HFFc6 (cell line): ENCODE results near the gene TBC1D4. TPM values are rescaled to one million over a fixed set of nuclear protein-coding genes. Genes with fewer than 3 reads are reported as not detected.

ENCODE experiments used
- DNase-seq: peaks from one replicate; pipeline ENCODE4 v3.0.0-alpha.2; 2018
- H3K27ac Mint-ChIP-seq: 2 replicates; pipeline ENCODE4 v1.8.0; 2020; ENCODE audit warnings: mild to moderate bottlenecking, mixed read lengths
- H3K27me3 Mint-ChIP-seq: 2 replicates; pipeline ENCODE4 v1.8.0; 2021; ENCODE audit warnings: mild to moderate bottlenecking, moderate library complexity, mixed read lengths; ENCODE audit not compliant: insufficient read depth
- H3K36me3 Mint-ChIP-seq: 2 replicates; pipeline ENCODE4 v1.8.0; 2021; ENCODE audit warnings: low read depth, mixed read lengths
- H3K4me1 Mint-ChIP-seq: 2 replicates; pipeline ENCODE4 v1.8.0; 2020; ENCODE audit warnings: low read depth, mixed read lengths
- H3K4me3 Mint-ChIP-seq: 2 replicates; pipeline ENCODE4 v1.8.0; 2020; ENCODE audit warnings: mild to moderate bottlenecking, moderate library complexity, mixed read lengths
- H3K9me3 Mint-ChIP-seq: 2 replicates; pipeline ENCODE4 v1.8.0; 2020; ENCODE audit warnings: mild to moderate bottlenecking, mixed read lengths
- total RNA-seq, 6 experiments: library from RNA; stranded (reverse); fragmentation: NEBNext Ultra II Directional; extraction: Animal tissue kit (Norgen Biotek cat#: 25700); gene quantifications; 2 replicates in 1 of 6; 3 replicates in 5 of 6; pipeline ENCODE4 v1.2.3, GENCODE V29; 2021
- TF ChIP-seq, protein P1 (sequence below): fragments of 200-600 bp; sonication (generic); IDR thresholded peaks from 2 replicates; pipeline ENCODE4 v1.5.0; 2021; ENCODE audit warnings: antibody characterized with exemption, mild to moderate bottlenecking

The TBC1D4 gene
- total RNA-seq, 6 experiments from 2014 or later, result 13.6 to 20.6 (median 16.6) TPM

DNA sequence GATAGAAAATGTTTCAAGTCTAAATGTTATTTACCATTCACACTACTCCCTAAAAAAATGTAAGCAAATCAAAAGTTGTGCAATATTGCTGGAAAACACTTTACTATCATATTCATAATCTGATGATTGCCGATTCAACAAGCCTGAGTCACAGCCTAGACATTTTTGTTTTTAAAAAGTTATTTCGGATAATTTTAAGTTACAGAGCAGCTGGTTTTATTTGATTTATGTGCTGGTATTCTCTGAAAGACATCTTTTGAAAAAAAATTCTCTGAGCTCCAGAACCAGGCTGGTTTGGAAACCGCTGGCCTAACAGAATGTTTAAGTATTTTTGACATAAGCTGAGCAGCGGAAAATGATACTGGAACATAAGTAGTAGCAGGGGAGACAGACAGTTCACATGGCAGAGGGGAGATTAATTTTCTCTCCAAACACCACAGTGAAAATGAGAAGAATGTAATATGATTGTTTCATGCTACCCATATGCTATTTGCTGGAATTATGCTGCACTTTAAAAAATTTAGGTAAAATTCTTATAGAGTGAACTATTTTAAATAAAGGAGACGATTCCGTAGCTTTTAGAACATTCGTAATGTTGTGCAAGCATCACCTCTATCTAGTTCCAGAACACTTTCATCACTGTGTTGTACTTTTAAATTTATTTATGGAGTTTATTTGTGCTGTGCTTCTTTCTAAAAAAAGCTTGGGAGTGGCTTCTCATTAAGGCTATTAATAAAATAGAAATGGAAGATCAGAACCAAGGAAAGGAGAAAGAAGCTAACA, 36.1 kb downstream of the TBC1D4 start:
- H3K4me1 Mint-ChIP-seq, result peaks cover 20% of the 10 kb centered on the region
- DNase-seq, result peak; percentile 37
- TF ChIP-seq, protein P1, sequence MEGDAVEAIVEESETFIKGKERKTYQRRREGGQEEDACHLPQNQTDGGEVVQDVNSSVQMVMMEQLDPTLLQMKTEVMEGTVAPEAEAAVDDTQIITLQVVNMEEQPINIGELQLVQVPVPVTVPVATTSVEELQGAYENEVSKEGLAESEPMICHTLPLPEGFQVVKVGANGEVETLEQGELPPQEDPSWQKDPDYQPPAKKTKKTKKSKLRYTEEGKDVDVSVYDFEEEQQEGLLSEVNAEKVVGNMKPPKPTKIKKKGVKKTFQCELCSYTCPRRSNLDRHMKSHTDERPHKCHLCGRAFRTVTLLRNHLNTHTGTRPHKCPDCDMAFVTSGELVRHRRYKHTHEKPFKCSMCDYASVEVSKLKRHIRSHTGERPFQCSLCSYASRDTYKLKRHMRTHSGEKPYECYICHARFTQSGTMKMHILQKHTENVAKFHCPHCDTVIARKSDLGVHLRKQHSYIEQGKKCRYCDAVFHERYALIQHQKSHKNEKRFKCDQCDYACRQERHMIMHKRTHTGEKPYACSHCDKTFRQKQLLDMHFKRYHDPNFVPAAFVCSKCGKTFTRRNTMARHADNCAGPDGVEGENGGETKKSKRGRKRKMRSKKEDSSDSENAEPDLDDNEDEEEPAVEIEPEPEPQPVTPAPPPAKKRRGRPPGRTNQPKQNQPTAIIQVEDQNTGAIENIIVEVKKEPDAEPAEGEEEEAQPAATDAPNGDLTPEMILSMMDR, result no peak
- H3K4me3 Mint-ChIP-seq, result peak overlapping the region; percentile 74
- no peaks in the 10 kb centered on the region for H3K27me3 Mint-ChIP-seq
- H3K9me3 Mint-ChIP-seq, result no peaks in the 10 kb centered on the region
- H3K36me3 Mint-ChIP-seq, result no peaks in the 10 kb centered on the region
- peak overlapping the region; percentile 61 for H3K27ac Mint-ChIP-seq

DNA sequence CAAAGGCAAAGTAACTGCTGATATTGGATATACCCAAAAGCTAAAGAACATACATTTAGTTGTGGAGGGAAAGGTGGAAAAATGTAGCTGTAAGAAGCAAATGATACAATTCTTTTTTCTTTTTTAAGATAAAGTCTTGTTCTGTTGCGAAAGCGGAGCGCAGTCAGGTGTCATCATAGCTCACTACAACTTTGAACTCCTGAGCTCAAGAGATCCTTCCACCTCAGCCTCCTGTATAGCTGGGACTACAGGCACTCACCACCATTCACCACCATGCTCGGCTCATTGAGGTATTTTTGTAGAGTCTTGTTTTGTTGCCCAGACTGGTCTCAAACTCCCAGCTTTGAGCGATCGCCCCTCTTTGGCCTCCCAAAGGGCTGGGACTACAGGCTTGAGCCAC, 38.0 kb downstream of the TBC1D4 start:
- H3K9me3 Mint-ChIP-seq, result no peaks in the 10 kb centered on the region
- H3K27me3 Mint-ChIP-seq, result no peaks in the 10 kb centered on the region
- peaks cover 31% of the 10 kb centered on the region for H3K4me1 Mint-ChIP-seq
- no peak overlapping the region for H3K27ac Mint-ChIP-seq
- TF ChIP-seq, protein P1, result no peak
- no peak overlapping the region for H3K4me3 Mint-ChIP-seq
- no peaks in the 10 kb centered on the region for H3K36me3 Mint-ChIP-seq
- DNase-seq, result no peak

DNA sequence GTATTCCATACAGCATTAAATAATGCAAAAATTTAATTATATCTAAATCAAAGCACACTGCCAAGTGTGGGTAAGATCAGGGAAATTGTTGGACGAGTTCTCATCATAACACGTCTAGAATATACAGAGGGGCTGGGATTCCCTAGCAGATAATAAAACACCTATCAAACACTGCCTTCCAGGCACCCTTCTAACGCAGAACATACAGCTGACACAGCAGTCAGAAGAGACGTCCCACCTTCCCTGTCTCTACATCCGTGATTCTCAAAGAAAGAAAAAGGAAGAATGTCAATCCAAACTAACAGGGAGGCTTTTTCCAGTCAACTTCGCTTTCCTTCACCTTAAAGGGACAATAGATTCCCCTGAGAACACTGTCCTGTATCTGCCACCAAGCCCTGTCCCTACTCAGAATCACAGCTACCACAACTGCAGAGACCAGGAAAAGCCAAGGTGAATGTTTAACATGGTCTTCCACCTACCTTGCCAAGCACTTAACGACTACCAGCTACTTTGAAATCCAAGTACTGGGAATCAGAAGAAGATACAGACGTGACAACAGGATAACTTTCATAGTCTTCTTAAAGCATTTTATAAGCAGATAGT, 38.5 kb downstream of the TBC1D4 start:
- Mint-ChIP-seq H3K36me3 (no peaks in the 10 kb centered on the region), H3K27ac (no peak overlapping the region), H3K4me3 (no peak overlapping the region), H3K4me1 (peaks cover 32% of the 10 kb centered on the region), H3K27me3 (no peaks in the 10 kb centered on the region), H3K9me3 (no peaks in the 10 kb centered on the region)
- TF ChIP-seq, protein P1, result no peak
- DNase-seq, result no peak

DNA sequence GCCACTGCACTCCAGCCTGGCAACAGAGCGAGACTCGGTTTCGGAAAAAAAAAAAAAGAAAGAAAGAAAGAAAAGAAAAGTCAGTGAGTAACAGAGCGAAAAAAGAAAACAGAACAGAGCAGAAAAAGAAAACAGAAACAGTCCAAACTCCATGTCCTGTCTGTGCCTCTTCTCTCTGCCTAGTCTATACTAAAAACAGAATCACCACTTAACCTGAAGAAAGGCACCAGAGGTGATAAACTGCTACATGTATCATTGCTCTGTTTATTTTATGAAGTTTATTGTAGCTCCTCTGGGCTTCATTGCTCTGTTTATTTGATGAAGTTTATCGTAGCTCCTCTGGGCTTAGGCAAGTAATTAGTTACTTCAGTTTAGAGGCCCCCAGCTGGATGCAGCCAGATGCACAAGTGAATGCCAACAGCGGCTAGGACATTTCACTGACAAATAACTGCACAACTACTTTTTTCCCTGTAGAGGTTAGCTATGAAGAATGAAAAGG, 39.2 kb downstream of the TBC1D4 start:
- Mint-ChIP-seq H3K9me3 (no peaks in the 10 kb centered on the region), H3K27me3 (no peaks in the 10 kb centered on the region), H3K4me1 (peaks cover 36% of the 10 kb centered on the region), H3K36me3 (no peaks in the 10 kb centered on the region), H3K4me3 (no peak overlapping the region), H3K27ac (no peak overlapping the region)
- no peak for DNase-seq
- TF ChIP-seq, protein P1, result no peak

DNA sequence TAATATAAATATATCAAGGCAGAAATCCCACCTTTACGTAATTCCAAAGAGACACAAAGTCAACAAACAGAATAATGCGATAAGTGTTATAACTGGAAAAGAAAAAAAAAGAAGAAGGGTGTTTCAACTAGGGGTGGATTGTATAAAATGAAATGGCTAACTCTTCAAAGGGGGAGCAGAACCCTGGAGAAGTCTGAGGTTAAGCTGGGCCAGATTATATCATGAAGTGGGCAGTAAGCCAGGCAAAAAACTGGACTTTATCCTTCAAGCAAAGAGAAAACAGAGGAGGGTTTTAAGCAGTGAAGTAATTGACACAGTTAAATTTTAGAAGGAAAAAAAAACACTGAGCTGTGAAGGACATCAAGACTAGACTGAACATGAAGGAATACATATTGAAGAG, 41.9 kb downstream of the TBC1D4 start:
- no peak overlapping the region for H3K4me3 Mint-ChIP-seq
- H3K27ac Mint-ChIP-seq, result no peak overlapping the region
- TF ChIP-seq, protein P1, result no peak
- no peak for DNase-seq
- no peaks in the 10 kb centered on the region for H3K36me3 Mint-ChIP-seq
- H3K9me3 Mint-ChIP-seq, result no peaks in the 10 kb centered on the region
- peaks cover 27% of the 10 kb centered on the region for H3K4me1 Mint-ChIP-seq
- H3K27me3 Mint-ChIP-seq, result no peaks in the 10 kb centered on the region
